ENCODE results near the gene ACAP2. TPM values are rescaled to one million over a fixed set of nuclear protein-coding genes. Genes with fewer than 3 reads are reported as not detected.

Gene ACAP2
- total RNA-seq, 1 experiment from 2014 or later: 57.9 TPM

- Histone ChIP-seq H3K4me3 (ENCODE audit: low read depth in 2 of 2, low read length in 2 of 2) (no peak overlapping the region), H3K36me3 (ENCODE audit: control insufficient read depth, insufficient read depth, low read length) (peaks cover 7% of the 10 kb centered on the region; the same call in 1 of the 2 replicates), H3K27me3 (ENCODE audit: control insufficient read depth, insufficient read depth, low read length) (no peaks in the 10 kb centered on the region), H3K27ac (ENCODE audit: low read length) (no peak overlapping the region), H3K4me1 (ENCODE audit: control insufficient read depth, insufficient read depth, low read length) (no peaks in the 10 kb centered on the region), H3K9me3 (ENCODE audit: control insufficient read depth, insufficient read depth, low read depth, low read length) (no peaks in the 10 kb centered on the region)
- intact Hi-C loops (cut with micrococcal nuclease; ENCODE audit: unreplicated experiment): no loop called here
- ATAC-seq (no peak), DNase-seq (ENCODE audit: low read depth, low spot score) (no peak)
- TF ChIP-seq POLR2AphosphoS5 (IDR thresholded peaks at IDR 0.05; ENCODE audit: low read depth, low read length): no peak
- POLR2A ChIA-PET: no interaction called here
- BruUV-seq (replicated peaks): no TSS peak
- in situ Hi-C loops (cut with HindIII; ENCODE audit: low pct_unique_long_range_greater_than_20kb, low sequenced_read_pairs): no loop called here
- CTCF ChIA-PET: no interaction called here
Observed at GRCh38 chr3:195337747-195338146, 105.1 kb downstream of the ACAP2 start.

GRCh38 chr3:195334967-195335366 is 107.9 kb downstream of the ACAP2 start:
- H3K4me3 ChIP-seq (ENCODE audit: low read depth in 2 of 2, low read length in 2 of 2): no peak overlapping the region
- in situ Hi-C loops (cut with HindIII; ENCODE audit: low pct_unique_long_range_greater_than_20kb, low sequenced_read_pairs): no loop called here
- TF ChIP-seq REST (IDR thresholded peaks at IDR 0.05; ENCODE audit: insufficient read depth in 1 of 2, low read depth in 2 of 2, low read length in 1 of 2) (no peak), SIN3A (IDR thresholded peaks at IDR 0.05; ENCODE audit: borderline replicate concordance, insufficient read depth, low read depth, low read length) (no peak), CTCF (IDR thresholded peaks at IDR 0.05) (no peak), POLR2AphosphoS5 (IDR thresholded peaks at IDR 0.05; ENCODE audit: low read depth, low read length) (no peak), TCF7L2 (IDR thresholded peaks at IDR 0.05; ENCODE audit: low read depth, low read length) (no peak)
- peaks cover 5% of the 10 kb centered on the region; the same call in 1 of the 2 replicates for H3K36me3 ChIP-seq (ENCODE audit: control insufficient read depth, insufficient read depth, low read length)
- ATAC-seq (no peak), DNase-seq (ENCODE audit: low read depth, low spot score) (no peak)
- no peak overlapping the region for H3K27ac ChIP-seq (ENCODE audit: low read length)
- BruUV-seq (replicated peaks): no TSS peak
- ChIA-PET POLR2A (no interaction called here), CTCF (no interaction called here)
- H3K27me3 ChIP-seq (ENCODE audit: control insufficient read depth, insufficient read depth, low read length): no peaks in the 10 kb centered on the region
- no peaks in the 10 kb centered on the region for H3K4me1 ChIP-seq (ENCODE audit: control insufficient read depth, insufficient read depth, low read length)
- H3K9me3 ChIP-seq (ENCODE audit: control insufficient read depth, insufficient read depth, low read depth, low read length): no peaks in the 10 kb centered on the region
- intact Hi-C loops (cut with micrococcal nuclease; ENCODE audit: unreplicated experiment): no loop called here

GRCh38 chr3:195319060-195319459 is 123.8 kb downstream of the ACAP2 start:
- H3K4me1 ChIP-seq (ENCODE audit: control insufficient read depth, insufficient read depth, low read length): no peaks in the 10 kb centered on the region
- ATAC-seq (no peak), DNase-seq (ENCODE audit: low read depth, low spot score) (no peak)
- H3K27ac ChIP-seq (ENCODE audit: low read length): no peak overlapping the region
- H3K4me3 ChIP-seq (ENCODE audit: low read depth in 2 of 2, low read length in 2 of 2): no peak overlapping the region
- H3K36me3 ChIP-seq (ENCODE audit: control insufficient read depth, insufficient read depth, low read length): no peaks in the 10 kb centered on the region
- ChIA-PET CTCF (no interaction called here), POLR2A (no interaction called here)
- in situ Hi-C loops (cut with HindIII; ENCODE audit: low pct_unique_long_range_greater_than_20kb, low sequenced_read_pairs) (no loop called here), intact Hi-C loops (cut with micrococcal nuclease; ENCODE audit: unreplicated experiment) (no loop called here)
- no peak for TF ChIP-seq TCF7L2 (IDR thresholded peaks at IDR 0.05; ENCODE audit: low read depth, low read length)
- TF ChIP-seq SIN3A (IDR thresholded peaks at IDR 0.05; ENCODE audit: borderline replicate concordance, insufficient read depth, low read depth, low read length): no peak
- no peak for TF ChIP-seq REST (IDR thresholded peaks at IDR 0.05; ENCODE audit: insufficient read depth in 1 of 2, low read depth in 2 of 2, low read length in 1 of 2)
- TF ChIP-seq CTCF (IDR thresholded peaks at IDR 0.05): no peak
- TF ChIP-seq POLR2AphosphoS5 (IDR thresholded peaks at IDR 0.05; ENCODE audit: low read depth, low read length): no peak
- BruUV-seq (replicated peaks): no TSS peak
- H3K9me3 ChIP-seq (ENCODE audit: control insufficient read depth, insufficient read depth, low read depth, low read length): no peaks in the 10 kb centered on the region
- H3K27me3 ChIP-seq (ENCODE audit: control insufficient read depth, insufficient read depth, low read length): no peaks in the 10 kb centered on the region
